OCI-LY7 (cell line): ENCODE data around the gene TRHDE. TPM values are rescaled to one million over a fixed set of nuclear protein-coding genes. Genes with fewer than 3 reads are reported as not detected.

ENCODE experiments used
- BruUV-seq: library from RNA; stranded (reverse); fragments of 400-500 nt; replicated peaks from 2 replicates; lab custom pipeline; 2021; lab: Mats Ljungman, UMichigan
- CTCF ChIA-PET: fragments of 300-600 bp; sonication (Branson Sonifier 250); formaldehyde crosslinking; loops from one replicate; lab custom pipeline; 2022; ENCODE audit warnings: antibody characterized with exemption; ENCODE audit not compliant: unreplicated experiment; lab: Charles Lee
- POLR2A ChIA-PET: fragments of 300-600 bp; sonication (Branson Sonifier 250); formaldehyde crosslinking; loops from one replicate; lab custom pipeline; 2022; ENCODE audit warnings: antibody characterized with exemption; lab: Charles Lee
- DNase-seq: peaks from one replicate; pipeline ENCODE4 v3.0.0-alpha.2; 2015; ENCODE audit warnings: low spot score
- H2AFZ ChIP-seq: fragments of 200-600 bp; sonication (generic), shearing (Covaris generic); 2 replicates; pipeline ENCODE4 v1.6.1; 2014; ENCODE audit warnings: mild to moderate bottlenecking, antibody characterized with exemption, low read length, moderate library complexity
- H3K27ac ChIP-seq: fragments of 200-600 bp; sonication (generic); 2 replicates; pipeline ENCODE4 v1.5.1; 2014; ENCODE audit warnings: mixed run types, low read depth, mild to moderate bottlenecking, moderate library complexity, low read length, inconsistent platforms; ENCODE audit not compliant: poor library complexity, severe bottlenecking
- H3K36me3 ChIP-seq: fragments of 200-600 bp; sonication (generic); 2 replicates; pipeline ENCODE4 v1.6.1; 2014; ENCODE audit warnings: mild to moderate bottlenecking, antibody characterized with exemption, low read length, moderate library complexity, mixed read lengths; ENCODE audit not compliant: insufficient read depth
- H3K4me1 ChIP-seq: fragments of 200-600 bp; sonication (generic); 2 replicates; pipeline ENCODE4 v1.5.1; 2014; ENCODE audit warnings: mild to moderate bottlenecking, low read length; ENCODE audit not compliant: insufficient read depth, poor library complexity, severe bottlenecking
- H3K4me2 ChIP-seq: fragments of 200-600 bp; sonication (generic); 2 replicates; pipeline ENCODE4 v1.6.1; 2014; ENCODE audit warnings: mild to moderate bottlenecking, low read length
- H3K4me3 ChIP-seq: fragments of 200-600 bp; sonication (generic); 2 replicates; pipeline ENCODE4 v1.5.1; 2014; ENCODE audit warnings: mild to moderate bottlenecking, low read depth, low read length; ENCODE audit not compliant: poor library complexity, severe bottlenecking
- H3K79me2 ChIP-seq: fragments of 200-600 bp; sonication (generic); 2 replicates; pipeline ENCODE4 v1.6.1; 2016; ENCODE audit warnings: low read depth, mild to moderate bottlenecking, low read length, moderate library complexity, mixed read lengths; ENCODE audit not compliant: insufficient read depth
- H3K9me2 ChIP-seq: fragments of 200-600 bp; sonication (generic); 2 replicates; pipeline ENCODE4 v1.6.1; 2016; ENCODE audit warnings: mild to moderate bottlenecking, low read length, mixed read lengths; ENCODE audit not compliant: insufficient read depth
- H3K9me3 ChIP-seq: fragments of 200-600 bp; sonication (generic); 2 replicates; pipeline ENCODE4 v1.6.1; 2014; ENCODE audit warnings: mild to moderate bottlenecking, mixed run types, low read length, mixed read lengths
- H4K20me1 ChIP-seq: fragments of 200-600 bp; sonication (generic); 2 replicates; pipeline ENCODE4 v1.6.1; 2014; ENCODE audit warnings: mild to moderate bottlenecking, antibody characterized with exemption, low read length, moderate library complexity, mixed read lengths; ENCODE audit not compliant: insufficient read depth
- EZH2phosphoT487 ChIP-seq: fragments of 200-600 bp; sonication (generic); IDR thresholded peaks from 2 replicates; pipeline ENCODE4 v1.6.1; 2018; ENCODE audit warnings: low read depth, borderline replicate concordance, mild to moderate bottlenecking, mixed run types, antibody characterized with exemption, low read length, moderate library complexity, mixed read lengths
- intact Hi-C: fragments of 100-400 bp; cut with micrococcal nuclease; formaldehyde crosslinking; loops from one replicate; pipeline ENCODE4 v1.10.0; 2022; ENCODE audit not compliant: unreplicated experiment
- total RNA-seq, 2 experiments: library from RNA; depleted of rRNA in 1 of 2; stranded (reverse); fragments of >200 nt in 1 of 2; shearing (Covaris generic) in 1 of 2; gene quantifications; 2 replicates each; pipeline ENCODE4 v1.2.3, GENCODE V29; 2014 to 2022
- TF ChIP-seq, protein P1 (sequence below): fragments of 200-600 bp; sonication (generic); conservative IDR thresholded peaks from 2 replicates; pipeline ENCODE4 v1.5.1; 2014; ENCODE audit warnings: mild to moderate bottlenecking, antibody characterized with exemption, low read length, moderate library complexity, mixed read lengths

Gene TRHDE
- total RNA-seq, 2 experiments from 2014 or later: not detected

DNA sequence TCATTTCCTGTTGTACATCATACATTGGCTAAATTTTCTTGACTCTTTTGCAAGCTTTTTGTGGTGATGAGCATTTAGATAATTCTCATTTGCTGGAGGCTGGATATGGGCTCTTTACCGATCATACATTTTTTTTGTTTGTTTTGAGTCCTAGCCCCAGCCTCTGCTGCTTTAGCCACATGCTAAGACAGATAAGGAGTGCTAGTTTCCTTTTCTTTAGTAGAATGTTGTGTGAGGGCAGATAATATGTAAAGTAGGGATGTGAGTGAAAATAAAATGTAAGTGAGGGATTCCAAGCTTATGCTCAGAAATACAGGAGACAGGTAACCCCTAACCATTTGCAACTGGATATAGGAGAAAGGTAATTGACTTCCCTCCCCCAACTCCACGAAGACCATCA is 405.7 kb downstream of the TRHDE start:
- H3K4me1 ChIP-seq: no peaks in the 10 kb centered on the region
- no peak overlapping the region for H3K4me3 ChIP-seq
- no peak overlapping the region for H3K27ac ChIP-seq
- no peak overlapping the region for H2AFZ ChIP-seq
- DNase-seq: no peak
- ChIA-PET POLR2A (no interaction called here), CTCF (no interaction called here)
- no peak overlapping the region for H3K4me2 ChIP-seq
- no peaks in the 10 kb centered on the region for H3K9me3 ChIP-seq
- no TSS peak for BruUV-seq
- TF ChIP-seq, protein P1, sequence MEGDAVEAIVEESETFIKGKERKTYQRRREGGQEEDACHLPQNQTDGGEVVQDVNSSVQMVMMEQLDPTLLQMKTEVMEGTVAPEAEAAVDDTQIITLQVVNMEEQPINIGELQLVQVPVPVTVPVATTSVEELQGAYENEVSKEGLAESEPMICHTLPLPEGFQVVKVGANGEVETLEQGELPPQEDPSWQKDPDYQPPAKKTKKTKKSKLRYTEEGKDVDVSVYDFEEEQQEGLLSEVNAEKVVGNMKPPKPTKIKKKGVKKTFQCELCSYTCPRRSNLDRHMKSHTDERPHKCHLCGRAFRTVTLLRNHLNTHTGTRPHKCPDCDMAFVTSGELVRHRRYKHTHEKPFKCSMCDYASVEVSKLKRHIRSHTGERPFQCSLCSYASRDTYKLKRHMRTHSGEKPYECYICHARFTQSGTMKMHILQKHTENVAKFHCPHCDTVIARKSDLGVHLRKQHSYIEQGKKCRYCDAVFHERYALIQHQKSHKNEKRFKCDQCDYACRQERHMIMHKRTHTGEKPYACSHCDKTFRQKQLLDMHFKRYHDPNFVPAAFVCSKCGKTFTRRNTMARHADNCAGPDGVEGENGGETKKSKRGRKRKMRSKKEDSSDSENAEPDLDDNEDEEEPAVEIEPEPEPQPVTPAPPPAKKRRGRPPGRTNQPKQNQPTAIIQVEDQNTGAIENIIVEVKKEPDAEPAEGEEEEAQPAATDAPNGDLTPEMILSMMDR: no peak
- no peak for TF ChIP-seq EZH2phosphoT487
- H3K9me2 ChIP-seq: no peaks in the 10 kb centered on the region
- H4K20me1 ChIP-seq: no peaks in the 10 kb centered on the region
- H3K79me2 ChIP-seq: no peaks in the 10 kb centered on the region
- intact Hi-C loops: no loop called here
- no peaks in the 10 kb centered on the region for H3K36me3 ChIP-seq

- Histone ChIP-seq H4K20me1 (no peaks in the 10 kb centered on the region), H3K9me2 (no peaks in the 10 kb centered on the region), H3K4me2 (no peak overlapping the region), H3K9me3 (no peaks in the 10 kb centered on the region), H3K4me3 (no peak overlapping the region), H2AFZ (no peak overlapping the region), H3K27ac (no peak overlapping the region), H3K79me2 (no peaks in the 10 kb centered on the region), H3K36me3 (no peaks in the 10 kb centered on the region), H3K4me1 (no peaks in the 10 kb centered on the region)
- CTCF ChIA-PET: no interaction called here
- DNase-seq: no peak
- BruUV-seq: no TSS peak
- POLR2A ChIA-PET: interaction anchor here (0.7 kb wide), 1 partner anchor 367 kb away, joined by 3 read pairs; no protein-coding TSS in a partner anchor
- intact Hi-C loops: no loop called here
- TF ChIP-seq, protein P1: no peak
- no peak for TF ChIP-seq EZH2phosphoT487
Measured at GRCh38 chr12:72679147-72679757, 407.1 kb downstream of the TRHDE start.

- TF ChIP-seq, protein P1: no peak
- no peak for TF ChIP-seq EZH2phosphoT487
- H3K9me3 ChIP-seq: no peaks in the 10 kb centered on the region
- no peak for DNase-seq
- H3K79me2 ChIP-seq: no peaks in the 10 kb centered on the region
- H3K9me2 ChIP-seq: no peaks in the 10 kb centered on the region
- ChIA-PET POLR2A (no interaction called here), CTCF (no interaction called here)
- intact Hi-C loops: no loop called here
- no peak overlapping the region for H3K27ac ChIP-seq
- H4K20me1 ChIP-seq: no peaks in the 10 kb centered on the region
- no peaks in the 10 kb centered on the region for H3K4me1 ChIP-seq
- no peaks in the 10 kb centered on the region for H3K36me3 ChIP-seq
- no TSS peak for BruUV-seq
- no peak overlapping the region for H3K4me3 ChIP-seq
- no peak overlapping the region for H3K4me2 ChIP-seq
- no peak overlapping the region for H2AFZ ChIP-seq
Measured at GRCh38 chr12:72681028-72681427, 408.9 kb downstream of the TRHDE start.
